ENCODE measurements around the gene CFAP20DC. TPM values are rescaled to one million over a fixed set of nuclear protein-coding genes. Genes with fewer than 3 reads are reported as not detected.

The CFAP20DC gene
- total and polyA plus RNA-seq, 2 of the 13 experiments (the other 11 are each of a cell fraction or from before 2014, with no cell fraction given), result not detected

- Histone ChIP-seq H3K9ac (ENCODE audit: insufficient read depth, low read depth, low read length) (no peak overlapping the region), H3K4me3 (replicated peaks in 1 of 3; ENCODE audit: insufficient read depth in 1 of 3, low read depth in 2 of 3, low read length in 3 of 3) (no peak overlapping the region), H2AFZ (ENCODE audit: low read length) (no peak overlapping the region), H3K27ac (ENCODE audit: extremely low read length, insufficient read depth, low read length) (no peak overlapping the region), H3K36me3 (replicated peaks in 1 of 2; ENCODE audit: control insufficient read depth in 1 of 2, insufficient read depth in 2 of 2, low read length in 2 of 2) (no peaks in the 10 kb centered on the region), H4K20me1 (ENCODE audit: insufficient read depth, low read length) (no peaks in the 10 kb centered on the region), H3K9me3 (ENCODE audit: low read length) (no peaks in the 10 kb centered on the region), H3K27me3 (ENCODE audit: control insufficient read depth in 1 of 2, insufficient read depth in 2 of 2, low read length in 2 of 2) (no peaks in the 10 kb centered on the region), H3K4me1 (ENCODE audit: insufficient read depth, low read length) (no peaks in the 10 kb centered on the region), H3K79me2 (ENCODE audit: insufficient read depth, low read length) (no peaks in the 10 kb centered on the region), H3K4me2 (ENCODE audit: low read depth, low read length) (no peak overlapping the region)
- intact Hi-C loops (cut with micrococcal nuclease; ENCODE audit: unreplicated experiment), result no loop called here
- no peak for TF ChIP-seq TARDBP (CRISPR knock-in tag; IDR thresholded peaks at IDR 0.05)
- no peak for TF ChIP-seq ZNF770 (CRISPR knock-in tag; IDR thresholded peaks at IDR 0.05)
- TF ChIP-seq HNRNPK (IDR thresholded peaks at IDR 0.05; ENCODE audit: low read depth, low read length, poor library complexity, severe bottlenecking), result no peak
- POLR2A ChIA-PET, result no interaction called here
- BruUV-seq (replicated peaks), result no TSS peak
- FAIRE-seq (no peak), DNase-seq (ENCODE audit: low spot score) (no peak), ATAC-seq (no peak)
- 4% methylated on average over 1 of the region's 1 CpG for WGBS (ENCODE audit: low lambda C conversion rate)
- in situ Hi-C loops (cut with HindIII; ENCODE audit: extremely low pct_ligation_motif_present, low pct_unique_long_range_greater_than_20kb), result no loop called here
- CTCF ChIA-PET (ENCODE audit: low intra/inter-chr PET ratio, low total read pairs), result no interaction called here
Observed at GRCh38 chr3:59084583-59084982, 34.8 kb upstream of the CFAP20DC start.

GRCh38 chr3:59082106-59082505, 32.3 kb upstream of the CFAP20DC start:
- CTCF ChIA-PET (ENCODE audit: low intra/inter-chr PET ratio, low total read pairs), result no interaction called here
- in situ Hi-C loops (cut with HindIII; ENCODE audit: extremely low pct_ligation_motif_present, low pct_unique_long_range_greater_than_20kb), result no loop called here
- intact Hi-C loops (cut with micrococcal nuclease; ENCODE audit: unreplicated experiment), result no loop called here
- TF ChIP-seq ZBTB42 (CRISPR knock-in tag; IDR thresholded peaks at IDR 0.05) (no peak), ZNF446 (CRISPR knock-in tag; IDR thresholded peaks at IDR 0.05) (no peak), ISL2 (CRISPR knock-in tag; IDR thresholded peaks at IDR 0.05) (no peak), ZNF235 (CRISPR knock-in tag; IDR thresholded peaks at IDR 0.05; ENCODE audit: borderline replicate concordance) (no peak), TBL1XR1 (IDR thresholded peaks at IDR 0.05; ENCODE audit: borderline replicate concordance, low read length, partially characterized antibody) (no peak), POLR2AphosphoS5 (IDR thresholded peaks at IDR 0.05; ENCODE audit: low read depth, low read length) (no peak), ZMAT3 (CRISPR knock-in tag; conservative IDR thresholded peaks at IDR 0.05) (no peak), ZNF687 (CRISPR knock-in tag; IDR thresholded peaks at IDR 0.05) (no peak), HOXA3 (CRISPR knock-in tag; IDR thresholded peaks at IDR 0.05) (no peak), KAT2B (IDR thresholded peaks at IDR 0.05; ENCODE audit: borderline replicate concordance, low read depth, low read length) (no peak), ZNF34 (CRISPR knock-in tag; IDR thresholded peaks at IDR 0.05; ENCODE audit: borderline replicate concordance) (no peak), IKZF1 (IDR thresholded peaks at IDR 0.05) (no peak)

More at GRCh38 chr3:59082106-59082505, 32.3 kb upstream of the CFAP20DC start:
- Histone ChIP-seq H3K9ac (ENCODE audit: insufficient read depth, low read depth, low read length) (no peak overlapping the region), H4K20me1 (ENCODE audit: insufficient read depth, low read length) (no peaks in the 10 kb centered on the region), H3K4me1 (ENCODE audit: insufficient read depth, low read length) (no peaks in the 10 kb centered on the region), H3K27me3 (ENCODE audit: control insufficient read depth in 1 of 2, insufficient read depth in 2 of 2, low read length in 2 of 2) (no peaks in the 10 kb centered on the region), H3K79me2 (ENCODE audit: insufficient read depth, low read length) (no peaks in the 10 kb centered on the region), H3K4me3 (replicated peaks in 1 of 3; ENCODE audit: insufficient read depth in 1 of 3, low read depth in 2 of 3, low read length in 3 of 3) (no peak overlapping the region), H3K4me2 (ENCODE audit: low read depth, low read length) (no peak overlapping the region), H3K9me3 (ENCODE audit: low read length) (no peaks in the 10 kb centered on the region), H2AFZ (ENCODE audit: low read length) (no peak overlapping the region), H3K27ac (ENCODE audit: extremely low read length, insufficient read depth, low read length) (no peak overlapping the region), H3K36me3 (replicated peaks in 1 of 2; ENCODE audit: control insufficient read depth in 1 of 2, insufficient read depth in 2 of 2, low read length in 2 of 2) (no peaks in the 10 kb centered on the region)
- FAIRE-seq (no peak), DNase-seq (ENCODE audit: low spot score) (no peak), ATAC-seq (no peak)
- POLR2A ChIA-PET, result no interaction called here
- WGBS (ENCODE audit: low lambda C conversion rate), result 26% methylated on average over 4 of the region's 4 CpGs
- BruUV-seq (replicated peaks), result no TSS peak

Data from HepG2 (cell line).